Measurements from ENCODE around the gene CRPPA.

DNA sequence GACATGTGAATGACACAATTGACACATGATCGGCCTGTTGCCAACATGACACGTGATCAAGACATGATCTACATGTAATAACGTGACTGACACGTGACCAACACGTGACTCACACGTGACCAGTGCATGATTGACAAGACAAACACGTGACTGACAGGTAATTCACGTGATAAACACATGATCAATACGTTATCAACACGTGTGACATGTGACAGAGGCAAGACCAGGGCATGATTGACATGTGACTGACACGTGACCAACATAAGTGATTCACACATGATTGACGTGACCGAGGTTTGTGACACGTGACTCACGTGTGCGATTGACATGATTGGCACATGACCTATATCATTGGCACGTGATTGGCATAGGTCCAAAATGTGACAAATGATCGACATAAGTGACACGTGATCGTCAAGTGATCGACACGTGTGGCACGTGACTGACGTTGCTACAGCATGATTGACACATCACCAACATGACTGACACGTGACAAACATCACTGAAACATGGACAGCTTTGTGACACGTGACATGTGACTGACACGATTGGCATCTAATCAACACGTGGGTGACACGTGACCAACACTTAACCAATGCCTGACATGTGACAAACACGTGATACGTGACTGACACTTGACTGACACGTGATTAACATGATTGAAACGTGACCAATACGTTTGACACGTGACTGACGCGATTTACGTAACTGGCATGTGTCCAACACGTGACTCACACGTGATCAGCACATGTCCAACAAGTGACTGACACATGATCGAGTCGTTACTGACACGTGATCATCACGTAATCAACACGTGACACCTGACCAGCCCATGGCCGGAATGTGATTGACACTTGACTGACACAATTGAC lies 23.0 kb downstream of the CRPPA start:
- TF ChIP-seq POLR2AphosphoS5 (IDR thresholded peaks at IDR 0.05; ENCODE audit: low read depth, low read length) (no peak), SIN3A (IDR thresholded peaks at IDR 0.05; ENCODE audit: borderline replicate concordance, insufficient read depth, low read length) (no peak), TAF1 (IDR thresholded peaks at IDR 0.05; ENCODE audit: borderline replicate concordance, insufficient read depth, low read length) (no peak)
- TF ChIP-seq, protein P1, sequence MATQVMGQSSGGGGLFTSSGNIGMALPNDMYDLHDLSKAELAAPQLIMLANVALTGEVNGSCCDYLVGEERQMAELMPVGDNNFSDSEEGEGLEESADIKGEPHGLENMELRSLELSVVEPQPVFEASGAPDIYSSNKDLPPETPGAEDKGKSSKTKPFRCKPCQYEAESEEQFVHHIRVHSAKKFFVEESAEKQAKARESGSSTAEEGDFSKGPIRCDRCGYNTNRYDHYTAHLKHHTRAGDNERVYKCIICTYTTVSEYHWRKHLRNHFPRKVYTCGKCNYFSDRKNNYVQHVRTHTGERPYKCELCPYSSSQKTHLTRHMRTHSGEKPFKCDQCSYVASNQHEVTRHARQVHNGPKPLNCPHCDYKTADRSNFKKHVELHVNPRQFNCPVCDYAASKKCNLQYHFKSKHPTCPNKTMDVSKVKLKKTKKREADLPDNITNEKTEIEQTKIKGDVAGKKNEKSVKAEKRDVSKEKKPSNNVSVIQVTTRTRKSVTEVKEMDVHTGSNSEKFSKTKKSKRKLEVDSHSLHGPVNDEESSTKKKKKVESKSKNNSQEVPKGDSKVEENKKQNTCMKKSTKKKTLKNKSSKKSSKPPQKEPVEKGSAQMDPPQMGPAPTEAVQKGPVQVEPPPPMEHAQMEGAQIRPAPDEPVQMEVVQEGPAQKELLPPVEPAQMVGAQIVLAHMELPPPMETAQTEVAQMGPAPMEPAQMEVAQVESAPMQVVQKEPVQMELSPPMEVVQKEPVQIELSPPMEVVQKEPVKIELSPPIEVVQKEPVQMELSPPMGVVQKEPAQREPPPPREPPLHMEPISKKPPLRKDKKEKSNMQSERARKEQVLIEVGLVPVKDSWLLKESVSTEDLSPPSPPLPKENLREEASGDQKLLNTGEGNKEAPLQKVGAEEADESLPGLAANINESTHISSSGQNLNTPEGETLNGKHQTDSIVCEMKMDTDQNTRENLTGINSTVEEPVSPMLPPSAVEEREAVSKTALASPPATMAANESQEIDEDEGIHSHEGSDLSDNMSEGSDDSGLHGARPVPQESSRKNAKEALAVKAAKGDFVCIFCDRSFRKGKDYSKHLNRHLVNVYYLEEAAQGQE (IDR thresholded peaks at IDR 0.05; ENCODE audit: insufficient read depth in 1 of 2, low read depth in 2 of 2, low read length in 2 of 2): no peak
